HEK293 (cell line): ENCODE measurements around the gene NRP2.

ENCODE experiments used
- CTCF ChIA-PET: fragments of 350-600 bp; formaldehyde crosslinking; extraction: SDS; loops from one replicate; lab custom pipeline; 2021; ENCODE audit warnings: antibody characterized with exemption; lab: Yijun Ruan, JAX
- POLR2A ChIA-PET: fragments of 300-600 bp; formaldehyde crosslinking; extraction: SDS; loops from one replicate; lab custom pipeline; 2020; ENCODE audit warnings: antibody characterized with exemption, inconsistent platforms; lab: Yijun Ruan, JAX
- H3K27ac ChIP-seq: fragments of 200-500 bp; sonication (Bioruptor generic); 2 replicates; pipeline ENCODE4 v1.5.1; 2014; ENCODE audit warnings: low read depth, low read length, control low read depth, inconsistent platforms; ENCODE audit errors: extremely low read depth
- H3K36me3 ChIP-seq, 2 experiments: fragments of 200-500 bp in 1 of 2; sonication (Bioruptor generic) in 1 of 2; 1 replicate in 1 of 2; 2 replicates in 1 of 2; pipeline ENCODE4 v1.5.1; 2014 to 2017; ENCODE audit warnings: inconsistent platforms in 2 of 2, low read length in 2 of 2; ENCODE audit not compliant: control insufficient read depth in 2 of 2, insufficient read depth in 1 of 2
- H3K4me1 ChIP-seq: fragments of 200-500 bp; sonication (Bioruptor generic); 2 replicates; pipeline ENCODE4 v1.5.1; 2014; ENCODE audit warnings: mild to moderate bottlenecking, low read length, inconsistent platforms; ENCODE audit not compliant: control insufficient read depth, insufficient read depth
- H3K4me3 ChIP-seq: 2 replicates; pipeline ENCODE4 v1.5.1; 2011; ENCODE audit warnings: low read depth, mild to moderate bottlenecking, control low read depth, low read length, moderate library complexity
- H3K9me3 ChIP-seq: fragments of 200-500 bp; sonication (Bioruptor generic); 2 replicates; pipeline ENCODE4 v1.5.1; 2014; ENCODE audit warnings: low read depth, low read length, inconsistent platforms; ENCODE audit not compliant: control insufficient read depth, insufficient read depth
- EGR2 ChIP-seq: fragments of 450-650 bp; formaldehyde crosslinking; IDR thresholded peaks from 2 replicates; pipeline ENCODE4 v1.5.1; 2016; ENCODE audit warnings: low read depth, missing biosample characterization, missing genetic modification characterization
- REPIN1 ChIP-seq: fragments of 450-650 bp; formaldehyde crosslinking; IDR thresholded peaks from 2 replicates; pipeline ENCODE4 v1.5.1; 2017; ENCODE audit warnings: missing biosample characterization, missing genetic modification characterization, low read depth
- TCF7L2 ChIP-seq: IDR thresholded peaks from 2 replicates; pipeline ENCODE4 v1.6.1; 2011; ENCODE audit warnings: low read depth, mild to moderate bottlenecking, inconsistent platforms, low read length, moderate library complexity, borderline replicate concordance
- ZNF26 ChIP-seq: fragments of 450-650 bp; formaldehyde crosslinking; IDR thresholded peaks from 2 replicates; pipeline ENCODE4 v1.5.1; 2016; ENCODE audit warnings: missing biosample characterization, missing genetic modification characterization
- ZNF311 ChIP-seq: fragments of 450-650 bp; formaldehyde crosslinking; IDR thresholded peaks from 2 replicates; pipeline ENCODE4 v1.5.1; 2017; ENCODE audit warnings: missing biosample characterization, missing genetic modification characterization, borderline replicate concordance
- ZNF580 ChIP-seq: fragments of 450-650 bp; formaldehyde crosslinking; IDR thresholded peaks from 2 replicates; pipeline ENCODE4 v1.5.1; 2016; ENCODE audit warnings: missing biosample characterization, missing genetic modification characterization
- ZXDB ChIP-seq: fragments of 450-650 bp; formaldehyde crosslinking; IDR thresholded peaks from 2 replicates; pipeline ENCODE4 v1.5.1; 2016; ENCODE audit warnings: missing biosample characterization, missing genetic modification characterization
- TF ChIP-seq, protein P1 (sequence below): fragments of 450-650 bp; formaldehyde crosslinking; conservative IDR thresholded peaks from 2 replicates; pipeline ENCODE4 v1.5.1; 2016; ENCODE audit warnings: low read depth, missing biosample characterization, missing genetic modification characterization
- TF ChIP-seq, protein P2 (sequence below): fragments of 450-650 bp; formaldehyde crosslinking; IDR thresholded peaks from 2 replicates; pipeline ENCODE4 v1.5.1; 2016; ENCODE audit warnings: missing biosample characterization, missing genetic modification characterization

NRP2 gene

GRCh38 chr2:205833864-205834263 is 151.6 kb downstream of the NRP2 start (continued):
- TF ChIP-seq, protein P1, sequence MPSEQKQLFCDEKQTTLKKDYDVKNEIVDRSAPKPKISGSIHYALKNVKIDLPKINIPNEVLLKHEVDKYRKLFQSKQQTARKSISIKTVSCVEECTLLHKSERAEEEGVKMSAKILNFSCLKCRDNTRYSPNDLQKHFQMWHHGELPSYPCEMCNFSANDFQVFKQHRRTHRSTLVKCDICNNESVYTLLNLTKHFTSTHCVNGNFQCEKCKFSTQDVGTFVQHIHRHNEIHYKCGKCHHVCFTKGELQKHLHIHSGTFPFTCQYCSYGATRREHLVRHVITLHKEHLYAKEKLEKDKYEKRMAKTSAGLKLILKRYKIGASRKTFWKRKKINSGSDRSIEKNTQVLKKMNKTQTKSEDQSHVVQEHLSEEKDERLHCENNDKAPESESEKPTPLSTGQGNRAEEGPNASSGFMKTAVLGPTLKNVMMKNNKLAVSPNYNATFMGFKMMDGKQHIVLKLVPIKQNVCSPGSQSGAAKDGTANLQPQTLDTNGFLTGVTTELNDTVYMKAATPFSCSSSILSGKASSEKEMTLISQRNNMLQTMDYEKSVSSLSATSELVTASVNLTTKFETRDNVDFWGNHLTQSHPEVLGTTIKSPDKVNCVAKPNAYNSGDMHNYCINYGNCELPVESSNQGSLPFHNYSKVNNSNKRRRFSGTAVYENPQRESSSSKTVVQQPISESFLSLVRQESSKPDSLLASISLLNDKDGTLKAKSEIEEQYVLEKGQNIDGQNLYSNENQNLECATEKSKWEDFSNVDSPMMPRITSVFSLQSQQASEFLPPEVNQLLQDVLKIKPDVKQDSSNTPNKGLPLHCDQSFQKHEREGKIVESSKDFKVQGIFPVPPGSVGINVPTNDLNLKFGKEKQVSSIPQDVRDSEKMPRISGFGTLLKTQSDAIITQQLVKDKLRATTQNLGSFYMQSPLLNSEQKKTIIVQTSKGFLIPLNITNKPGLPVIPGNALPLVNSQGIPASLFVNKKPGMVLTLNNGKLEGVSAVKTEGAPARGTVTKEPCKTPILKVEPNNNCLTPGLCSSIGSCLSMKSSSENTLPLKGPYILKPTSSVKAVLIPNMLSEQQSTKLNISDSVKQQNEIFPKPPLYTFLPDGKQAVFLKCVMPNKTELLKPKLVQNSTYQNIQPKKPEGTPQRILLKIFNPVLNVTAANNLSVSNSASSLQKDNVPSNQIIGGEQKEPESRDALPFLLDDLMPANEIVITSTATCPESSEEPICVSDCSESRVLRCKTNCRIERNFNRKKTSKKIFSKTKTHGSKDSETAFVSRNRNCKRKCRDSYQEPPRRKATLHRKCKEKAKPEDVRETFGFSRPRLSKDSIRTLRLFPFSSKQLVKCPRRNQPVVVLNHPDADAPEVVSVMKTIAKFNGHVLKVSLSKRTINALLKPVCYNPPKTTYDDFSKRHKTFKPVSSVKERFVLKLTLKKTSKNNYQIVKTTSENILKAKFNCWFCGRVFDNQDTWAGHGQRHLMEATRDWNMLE: no peak
- no peak for TF ChIP-seq REPIN1 (tag by site-specific recombination)
- no peak for TF ChIP-seq TCF7L2
- TF ChIP-seq ZNF26 (tag by site-specific recombination): no peak

GRCh38 chr2:205834796-205835195 is 152.5 kb downstream of the NRP2 start:
- H3K27ac ChIP-seq: no peak overlapping the region
- CTCF ChIA-PET: interaction anchor here (1.8 kb wide), 1 partner anchor 59 kb away, joined by 8 read pairs; no protein-coding TSS in a partner anchor
- TF ChIP-seq, protein P2, sequence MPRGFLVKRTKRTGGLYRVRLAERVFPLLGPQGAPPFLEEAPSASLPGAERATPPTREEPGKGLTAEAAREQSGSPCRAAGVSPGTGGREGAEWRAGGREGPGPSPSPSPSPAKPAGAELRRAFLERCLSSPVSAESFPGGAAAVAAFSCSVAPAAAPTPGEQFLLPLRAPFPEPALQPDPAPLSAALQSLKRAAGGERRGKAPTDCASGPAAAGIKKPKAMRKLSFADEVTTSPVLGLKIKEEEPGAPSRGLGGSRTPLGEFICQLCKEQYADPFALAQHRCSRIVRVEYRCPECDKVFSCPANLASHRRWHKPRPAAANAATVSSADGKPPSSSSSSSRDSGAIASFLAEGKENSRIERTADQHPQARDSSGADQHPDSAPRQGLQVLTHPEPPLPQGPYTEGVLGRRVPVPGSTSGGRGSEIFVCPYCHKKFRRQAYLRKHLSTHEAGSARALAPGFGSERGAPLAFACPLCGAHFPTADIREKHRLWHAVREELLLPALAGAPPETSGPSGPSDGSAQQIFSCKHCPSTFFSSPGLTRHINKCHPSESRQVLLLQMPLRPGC (tag by site-specific recombination): no peak
- 0 out of 2 replicates have a peak, but pooled peaks have one; percentile 19 for TF ChIP-seq EGR2 (tag by site-specific recombination)
- TF ChIP-seq, all 188 proteins: peak for 1
- Histone ChIP-seq H3K4me3 (no peak overlapping the region), H3K36me3 (no peaks in the 10 kb centered on the region), H3K9me3 (no peaks in the 10 kb centered on the region), H3K4me1 (no peaks in the 10 kb centered on the region)
- POLR2A ChIA-PET: no interaction called here

GRCh38 chr2:205835251-205835791 is 153.0 kb downstream of the NRP2 start:
- H3K27ac ChIP-seq: no peak overlapping the region

GRCh38 chr2:205835923-205836322 is 153.6 kb downstream of the NRP2 start:
- TF ChIP-seq ZNF311 (tag by site-specific recombination): no peak
- TF ChIP-seq, all 188 proteins: peak for 0
- H3K4me3 ChIP-seq: no peak overlapping the region
- H3K4me1 ChIP-seq: no peaks in the 10 kb centered on the region
- H3K36me3 ChIP-seq: no peaks in the 10 kb centered on the region
- POLR2A ChIA-PET: no interaction called here
- H3K9me3 ChIP-seq: no peaks in the 10 kb centered on the region
- CTCF ChIA-PET: no interaction called here
- H3K27ac ChIP-seq: no peak overlapping the region

More at GRCh38 chr2:205835251-205835791, 153.0 kb downstream of the NRP2 start:
- TF ChIP-seq ZXDB: no peak
- no peak for TF ChIP-seq ZNF580
- TF ChIP-seq, all 188 proteins: peak for 0
- ChIA-PET CTCF (no interaction called here), POLR2A (no interaction called here)
- no peaks in the 10 kb centered on the region for H3K4me1 ChIP-seq
- H3K4me3 ChIP-seq: no peak overlapping the region
- no peaks in the 10 kb centered on the region for H3K36me3 ChIP-seq
- no peaks in the 10 kb centered on the region for H3K9me3 ChIP-seq
